Stimulated activated CD4-positive, alpha-beta T cell treated with anti-CD3 and anti-CD28 coated beads, Interleukin-12 subunit alpha, Interleukin-12 subunit beta, amount 100 ng/mL, for 24 hours (primary cell): ENCODE data around the gene PTPRT.

Experiments
- DNase-seq, 2 experiments: peaks; one replicate each; pipeline ENCODE4 v3.0.0-alpha.2; 2020; ENCODE audit warnings: low read depth in 2 of 2

PTPRT gene

DNA sequence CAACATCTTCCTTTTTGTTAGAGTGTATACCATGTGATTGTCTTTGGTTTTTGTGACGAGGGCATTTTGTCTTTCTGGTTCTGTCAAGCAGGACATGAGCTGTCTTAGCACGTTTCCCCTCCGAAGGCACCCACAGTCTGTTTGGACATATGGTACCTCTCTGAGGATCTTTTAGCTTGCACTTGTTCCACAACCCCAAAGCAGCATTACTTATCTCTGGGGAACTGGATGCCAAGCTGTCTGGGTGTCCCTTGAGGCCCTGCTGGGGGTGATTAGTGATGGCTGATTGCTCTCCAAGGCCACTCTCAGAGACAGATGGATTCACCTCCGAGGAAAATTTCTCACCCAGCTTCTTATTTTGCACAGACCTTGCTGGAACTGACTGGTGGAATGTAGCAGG is 1126.6 kb downstream of the PTPRT start:
- no peak for DNase-seq

DNA sequence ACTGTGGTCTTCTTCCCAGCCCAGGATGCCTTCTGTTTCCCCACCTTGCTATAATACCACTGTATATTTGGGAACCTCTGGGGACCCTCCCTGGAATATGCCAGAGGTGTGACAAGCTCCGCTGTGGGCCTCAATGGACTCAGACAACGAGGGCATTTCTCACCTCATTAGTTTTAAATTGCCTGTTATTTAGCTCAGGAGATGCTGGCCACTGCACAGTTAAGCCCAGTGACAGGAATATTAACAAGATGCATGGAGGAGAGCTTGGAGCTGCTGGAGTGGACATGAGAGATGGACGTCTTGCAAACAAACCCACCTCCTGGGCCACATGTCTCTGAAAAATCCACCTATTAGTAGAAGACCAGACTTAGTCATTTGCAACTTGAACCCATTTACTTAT is 1136.4 kb downstream of the PTPRT start:
- no peak for DNase-seq

DNA sequence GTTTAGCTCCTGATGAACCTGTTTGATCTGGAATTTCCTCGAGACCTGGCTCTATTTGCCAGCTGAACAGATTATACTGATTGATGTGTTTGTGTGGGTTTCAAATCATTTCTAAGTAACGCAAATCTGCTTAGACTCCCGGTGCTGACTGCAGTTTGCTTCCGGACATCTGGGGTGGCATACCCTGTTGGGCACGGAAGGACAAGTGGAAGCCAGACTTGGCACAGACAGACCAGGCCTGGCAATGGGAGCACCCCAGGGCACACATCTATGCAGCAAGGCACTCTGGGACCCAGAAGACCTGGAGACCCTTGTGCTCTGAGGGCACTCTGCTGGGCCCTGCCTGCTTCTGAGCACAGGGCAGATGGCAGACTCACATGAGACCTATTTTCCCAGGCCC is 1137.8 kb downstream of the PTPRT start:
- DNase-seq, result no peak

DNA sequence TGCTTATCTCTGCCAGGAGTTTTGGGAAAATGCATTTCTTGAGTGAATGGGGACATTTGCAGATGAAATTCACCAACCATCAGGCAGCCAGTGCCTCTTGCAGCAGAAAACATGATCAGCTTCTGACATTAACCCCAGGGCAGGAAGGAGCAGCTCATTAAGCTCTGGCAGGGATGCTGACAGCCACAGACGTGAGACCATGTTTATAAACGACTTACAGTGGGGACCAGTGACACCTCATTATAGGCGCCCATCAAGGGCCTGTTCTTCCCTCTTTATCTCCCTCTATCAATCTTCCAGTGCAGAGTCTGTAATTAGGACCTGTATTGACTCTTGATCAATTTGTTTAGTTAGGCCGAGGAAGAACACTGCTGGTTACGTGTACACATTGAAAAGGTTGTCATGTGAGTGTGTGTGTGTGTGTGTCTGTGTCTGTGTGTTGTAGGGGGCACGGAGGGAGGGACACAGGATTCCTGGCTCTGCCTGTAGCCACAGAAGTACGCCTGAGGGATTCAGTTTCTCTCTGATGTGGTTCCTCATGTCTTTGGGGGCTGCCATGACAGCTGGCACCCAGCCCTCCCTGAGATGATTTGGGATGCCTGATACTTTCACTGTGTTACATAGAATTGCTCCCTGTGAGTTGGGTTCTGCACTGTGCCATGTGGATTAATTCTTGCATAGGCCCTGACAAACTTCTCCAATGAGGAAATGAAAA is 1143.2 kb downstream of the PTPRT start:
- DNase-seq, result no peak

DNA sequence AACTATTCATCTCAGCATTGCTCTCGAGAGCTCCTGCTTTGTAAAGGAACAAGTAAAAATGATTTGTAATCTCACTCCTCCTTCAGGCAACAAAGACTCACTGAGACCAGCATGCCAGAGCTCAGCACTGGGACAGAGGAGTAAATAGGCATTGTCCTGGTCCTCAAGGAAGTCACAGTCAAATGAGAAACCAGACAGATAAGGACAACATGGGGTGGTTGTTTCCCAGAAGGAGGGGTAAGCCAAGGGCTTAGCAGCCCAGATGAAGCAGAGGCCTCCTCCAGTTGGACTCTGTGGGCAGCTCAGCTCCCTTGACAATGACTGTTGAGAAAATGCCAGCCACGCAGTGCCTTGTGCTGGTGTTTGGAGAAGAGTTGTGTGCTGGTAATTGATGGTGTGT is 1145.8 kb downstream of the PTPRT start:
- DNase-seq, result no peak

DNA sequence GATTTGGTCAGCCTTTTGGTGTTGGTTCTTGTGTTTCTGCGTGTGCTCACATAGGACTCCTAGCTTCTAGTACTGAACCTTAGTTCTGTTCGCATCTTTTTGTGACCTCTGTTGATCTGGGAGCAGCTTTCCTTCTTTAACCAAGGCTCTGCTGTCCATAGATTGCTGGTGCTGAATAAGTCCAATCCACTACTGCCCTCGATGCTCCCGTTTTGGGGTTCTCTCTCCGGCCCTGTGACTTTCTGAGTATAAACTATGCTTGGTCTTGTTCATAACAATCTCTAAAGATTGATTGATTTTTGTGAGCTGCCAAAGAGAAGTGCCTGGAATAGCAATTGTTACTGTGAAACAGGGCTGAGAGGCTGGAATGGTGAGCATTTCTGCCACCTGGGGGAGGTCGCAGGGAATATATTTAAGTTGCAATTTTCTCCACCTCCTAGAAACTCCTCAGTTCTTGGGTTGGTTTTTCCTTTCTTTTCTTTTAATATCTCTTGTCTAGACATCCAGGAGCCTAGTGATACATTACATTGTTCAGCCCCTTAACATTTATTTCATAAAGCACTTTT is 1148.6 kb downstream of the PTPRT start:
- DNase-seq, result no peak

DNA sequence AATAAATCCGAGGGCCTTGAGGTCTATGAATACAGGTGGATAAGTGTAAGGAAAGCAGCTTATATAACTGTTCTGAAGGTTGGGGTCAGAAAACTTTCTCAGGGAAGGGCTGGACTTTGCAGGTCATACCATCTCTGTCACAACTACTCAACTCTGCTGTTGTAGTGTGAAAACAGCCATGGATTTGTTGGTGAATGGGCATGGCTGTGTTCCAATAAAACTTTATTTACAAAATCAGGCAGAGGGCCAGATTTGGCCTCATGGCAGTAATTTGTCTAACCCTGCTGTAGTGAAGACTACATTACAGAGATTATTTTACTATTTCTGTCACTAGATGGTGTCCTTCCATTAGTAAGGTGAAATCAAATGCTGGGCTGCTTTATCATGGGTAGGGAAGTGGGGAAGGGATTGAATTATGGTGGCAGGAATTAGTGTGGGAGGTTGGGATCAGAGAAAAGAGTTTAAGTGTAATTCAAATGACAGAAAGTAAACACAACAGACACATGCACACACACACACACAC is 1161.9 kb downstream of the PTPRT start:
- DNase-seq, result no peak

DNA sequence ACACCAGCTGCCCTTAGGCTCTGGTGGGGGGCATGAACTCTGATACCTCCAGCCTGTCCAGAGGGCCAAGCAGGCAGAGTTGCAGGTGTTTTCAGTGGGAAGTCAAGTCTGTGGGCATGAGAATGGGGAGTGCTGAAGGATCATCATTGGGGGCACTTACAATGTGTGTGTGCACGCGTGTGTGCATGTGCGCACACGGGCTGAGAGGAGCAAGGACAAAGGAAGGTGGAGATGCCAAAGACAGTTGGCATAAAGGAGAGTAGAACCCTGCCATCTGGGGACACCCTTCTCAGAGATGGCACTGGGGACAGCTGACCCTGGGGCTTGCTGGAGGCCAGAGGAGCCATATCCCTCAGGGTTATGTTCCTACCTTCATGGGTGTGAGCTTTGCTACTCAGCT is 1163.1 kb downstream of the PTPRT start:
- DNase-seq, result no peak

DNA sequence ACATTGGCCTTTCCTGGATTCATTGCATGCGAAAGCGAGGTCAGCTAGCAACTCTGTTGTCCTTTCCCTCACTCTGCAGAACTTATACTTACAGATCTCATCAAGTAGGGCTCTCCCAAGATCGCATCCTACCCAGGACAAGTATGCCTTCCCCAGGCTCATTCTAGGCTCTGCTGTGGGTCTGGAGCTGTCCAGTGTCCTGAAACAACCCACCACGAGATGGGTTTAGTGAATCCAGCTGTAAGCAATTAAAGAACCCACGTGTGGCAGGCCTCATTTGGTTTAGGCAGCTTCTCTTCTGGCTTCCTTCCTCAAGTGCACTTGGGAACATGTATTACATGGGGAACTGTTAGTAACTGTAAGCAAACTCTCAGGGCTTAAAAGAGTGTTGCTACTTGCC is 1165.1 kb downstream of the PTPRT start:
- no peak for DNase-seq
